ENCODE data around the gene ZNF423.

Gene ZNF423

GRCh38 chr16:49499869-49500610 lies 355.9 kb downstream of the ZNF423 start:
- peak; percentile 40 for DNase-seq

GRCh38 chr16:49499414-49499785 lies 356.5 kb downstream of the ZNF423 start:
- DNase-seq = no peak

- DNase-seq = peak; percentile 90
These were observed 357.1 kb downstream of the ZNF423 start for GRCh38 chr16:49498666-49499413.

- DNase-seq = peak; percentile 79
These were observed 357.6 kb downstream of the ZNF423 start for GRCh38 chr16:49498264-49498663.

GRCh38 chr16:49497466-49497865 lies 358.4 kb downstream of the ZNF423 start:
- DNase-seq = no peak

- DNase-seq = no peak
These were observed 359.3 kb downstream of the ZNF423 start for GRCh38 chr16:49496656-49497055.

GRCh38 chr16:49495596-49496355 lies 360.1 kb downstream of the ZNF423 start:
- DNase-seq = no peak

- DNase-seq = no peak
These were observed 360.9 kb downstream of the ZNF423 start for GRCh38 chr16:49494891-49495566.

GRCh38 chr16:49494474-49494873 lies 361.4 kb downstream of the ZNF423 start:
- DNase-seq = no peak

GRCh38 chr16:49493836-49494235 lies 362.1 kb downstream of the ZNF423 start:
- no peak for DNase-seq

- no peak for DNase-seq
These were observed 362.9 kb downstream of the ZNF423 start for GRCh38 chr16:49492896-49493626.

- DNase-seq = peak; percentile 71
These were observed 363.8 kb downstream of the ZNF423 start for GRCh38 chr16:49491771-49492761.

GRCh38 chr16:49491106-49491670 lies 364.7 kb downstream of the ZNF423 start:
- DNase-seq = peak; percentile 74

- DNase-seq = no peak
These were observed 365.6 kb downstream of the ZNF423 start for GRCh38 chr16:49490321-49490705.

- DNase-seq = peak; percentile 71
These were observed 366.1 kb downstream of the ZNF423 start for GRCh38 chr16:49489686-49490320.

GRCh38 chr16:49488740-49489525 lies 367.0 kb downstream of the ZNF423 start:
- DNase-seq = no peak

- no peak for DNase-seq
These were observed 367.6 kb downstream of the ZNF423 start for GRCh38 chr16:49488336-49488735.

GRCh38 chr16:49487746-49488145 lies 368.2 kb downstream of the ZNF423 start:
- no peak for DNase-seq

GRCh38 chr16:49486400-49486799 lies 369.5 kb downstream of the ZNF423 start:
- DNase-seq = no peak
